CD4-positive, alpha-beta T cell treated with Interleukin-6 at 100 ng/mL for 8 hours (primary cell): ENCODE data around the gene CPNE7.
A peak's percentile ranks its signal among the peaks of the same experiment; 100 is the strongest.
"Not testable (repeated sequence)": the region's sequence is repeated elsewhere in the genome, so short reads cannot be mapped to it uniquely, and the experiment has no call there.

Experiments used
- DNase-seq: peaks from one replicate; pipeline ENCODE4 v3.0.0-alpha.2; 2020; ENCODE audit warnings: mixed read lengths, low spot score

CPNE7 gene

DNA sequence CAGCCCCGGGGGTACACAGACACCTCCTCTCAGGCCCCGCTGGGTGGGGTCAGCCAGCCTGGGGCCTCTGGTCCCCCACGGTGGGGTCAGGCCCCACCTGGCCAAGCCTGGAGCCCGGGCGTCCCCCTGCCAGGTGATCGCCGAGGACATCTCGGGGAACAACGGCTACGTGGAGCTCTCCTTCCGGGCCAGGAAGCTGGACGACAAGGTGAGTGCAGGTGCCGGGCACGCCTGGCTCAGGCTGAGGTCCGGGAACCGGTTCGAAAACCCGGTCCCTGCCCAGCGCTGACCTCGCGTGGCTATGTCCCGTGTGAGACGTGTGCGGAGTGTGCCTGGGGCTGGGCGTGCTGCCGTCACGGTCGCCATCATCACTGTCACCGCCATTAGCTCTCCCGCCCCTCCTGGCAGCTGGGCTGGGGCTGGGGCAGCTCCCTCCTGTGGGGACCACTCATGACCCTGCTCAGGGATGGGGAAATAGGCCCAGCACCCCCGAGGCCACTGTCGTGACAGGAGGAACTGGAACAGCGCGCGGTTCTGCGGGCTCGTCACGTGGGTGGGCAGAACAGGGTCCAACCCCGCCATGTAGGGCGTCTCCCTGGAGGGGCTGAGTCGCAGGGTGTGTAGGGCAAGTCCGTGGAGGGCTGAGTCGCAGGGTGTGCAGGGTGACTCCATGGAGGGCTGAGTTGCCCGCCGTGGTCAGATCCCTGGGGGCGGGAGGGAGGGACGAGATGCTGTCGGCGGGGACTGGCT is 8.5 kb downstream of the CPNE7 start:
- DNase-seq: no peak

DNA sequence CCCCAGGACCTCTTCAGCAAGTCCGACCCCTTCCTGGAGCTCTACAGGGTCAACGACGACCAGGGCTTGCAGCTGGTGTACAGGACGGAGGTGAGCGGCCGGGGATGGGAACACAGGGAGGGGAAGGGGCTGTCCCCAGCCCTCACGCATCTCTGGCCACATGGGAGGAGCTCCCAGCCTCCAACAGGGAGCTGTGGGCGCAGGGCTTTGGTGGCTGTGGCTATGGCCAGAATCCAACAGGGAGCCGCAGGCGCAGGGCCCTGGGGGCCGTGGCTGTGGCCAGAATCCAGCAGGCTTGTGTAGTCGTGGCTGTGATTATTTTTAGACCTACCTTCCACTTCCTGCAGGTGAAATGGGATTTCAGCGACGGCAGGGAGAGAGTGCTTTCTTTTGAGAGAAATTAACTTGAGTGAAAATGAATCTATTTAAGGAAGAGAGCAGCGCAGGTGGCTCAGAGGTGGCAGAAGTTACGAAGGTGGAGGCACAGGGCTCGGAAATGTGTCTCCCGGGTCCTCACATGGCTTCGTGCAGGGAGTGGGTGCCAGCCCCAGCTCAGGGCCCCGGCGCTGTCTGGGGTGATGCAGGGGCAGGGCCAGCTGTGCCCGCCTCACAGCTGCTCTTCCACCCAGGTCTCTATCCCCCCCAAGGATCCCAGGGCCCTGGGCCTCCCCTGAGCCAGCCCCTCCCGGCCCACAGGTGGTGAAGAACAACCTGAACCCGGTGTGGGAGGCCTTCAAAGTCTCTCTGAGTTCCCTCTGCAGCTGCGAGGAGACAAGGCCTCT is 9.4 kb downstream of the CPNE7 start:
- no peak for DNase-seq

DNA sequence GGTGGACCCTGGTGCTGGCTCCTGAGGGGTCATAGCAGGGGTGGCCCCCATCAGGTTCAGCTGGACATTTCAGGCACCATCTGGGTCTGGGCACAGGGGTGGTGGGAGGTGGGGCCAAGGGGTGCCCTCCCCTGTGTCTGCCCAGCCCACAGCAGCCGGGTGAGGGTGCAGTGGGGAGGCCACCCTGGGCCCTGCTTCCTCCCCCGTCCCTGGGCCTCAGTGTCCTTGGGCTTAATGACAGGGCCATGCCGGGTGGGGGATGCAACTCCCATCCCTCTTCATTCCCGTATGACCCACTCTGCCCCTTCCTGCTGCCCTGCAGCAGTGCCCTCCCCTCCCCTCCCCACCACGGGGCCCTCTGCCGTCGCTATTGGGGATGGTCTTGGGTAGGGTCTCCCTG is 10.7 kb downstream of the CPNE7 start:
- DNase-seq: no peak

DNA sequence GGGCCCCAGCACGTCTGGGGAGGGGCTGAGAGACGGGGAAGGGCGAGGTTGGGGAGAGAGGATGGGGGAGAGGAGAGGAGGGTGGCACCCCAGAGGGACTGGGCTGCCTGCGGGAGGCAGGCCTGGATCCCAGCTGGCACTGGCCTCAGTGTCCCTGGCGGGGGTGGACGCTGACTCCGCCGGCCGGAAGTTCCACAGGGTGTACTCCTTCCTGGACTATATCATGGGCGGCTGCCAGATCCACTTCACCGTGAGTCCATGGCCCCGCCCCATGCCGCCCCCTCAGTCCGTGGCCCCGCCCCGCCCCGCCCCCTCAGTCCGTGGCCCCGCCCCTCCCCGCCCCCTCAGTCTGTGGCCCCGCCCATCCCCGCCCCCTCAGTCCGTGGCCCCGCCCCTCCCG is 11.3 kb downstream of the CPNE7 start:
- no peak for DNase-seq

DNA sequence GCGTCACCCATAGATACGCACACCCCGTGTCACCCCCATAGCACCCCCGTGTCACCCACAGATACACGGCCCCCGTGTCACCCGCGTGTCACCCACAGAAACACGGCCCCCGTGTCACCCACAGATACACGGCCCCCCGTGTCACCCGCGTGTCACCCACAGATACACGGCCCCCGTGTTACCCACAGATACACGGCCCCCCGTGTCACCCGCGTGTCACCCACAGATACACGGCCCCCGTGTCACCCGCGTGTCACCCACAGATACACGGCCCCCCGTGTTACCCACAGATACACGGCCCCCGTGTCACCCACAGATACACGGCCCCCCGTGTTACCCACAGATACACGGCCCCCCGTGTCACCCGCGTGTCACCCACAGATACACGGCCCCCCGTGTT is 12.1 kb downstream of the CPNE7 start:
- DNase-seq: not testable (repeated sequence)

DNA sequence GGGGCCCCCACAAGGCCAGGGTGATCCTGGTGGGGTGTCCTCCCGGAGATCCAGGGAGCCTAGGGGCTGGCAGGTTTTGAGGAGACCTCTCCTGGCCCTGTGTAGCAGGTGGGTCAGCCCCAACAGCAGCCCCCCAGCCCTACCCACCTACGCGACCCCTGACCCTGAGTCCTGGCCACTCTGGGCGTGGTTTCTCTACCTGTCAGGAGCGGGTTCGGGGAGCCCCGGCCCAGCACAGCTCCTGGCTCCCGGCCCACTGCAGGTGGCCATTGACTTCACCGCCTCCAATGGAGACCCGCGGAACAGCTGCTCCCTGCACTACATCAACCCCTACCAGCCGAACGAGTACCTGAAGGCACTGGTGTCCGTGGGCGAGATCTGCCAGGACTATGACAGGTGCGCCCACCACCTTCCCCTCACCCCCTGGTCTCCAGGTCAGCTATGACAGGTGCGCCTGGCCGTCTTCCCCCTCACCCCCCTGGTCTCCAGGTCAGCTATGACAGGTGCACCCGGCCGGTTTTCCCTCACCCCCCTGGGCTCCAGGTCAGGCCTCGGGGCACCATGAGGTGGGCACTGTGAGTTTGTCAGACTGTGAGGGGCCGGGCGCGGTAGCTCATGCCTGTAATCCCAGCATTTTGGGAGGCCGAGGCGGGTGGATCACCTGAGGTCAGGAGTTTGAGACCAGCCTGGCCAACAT is 13.0 kb downstream of the CPNE7 start:
- no peak for DNase-seq

DNA sequence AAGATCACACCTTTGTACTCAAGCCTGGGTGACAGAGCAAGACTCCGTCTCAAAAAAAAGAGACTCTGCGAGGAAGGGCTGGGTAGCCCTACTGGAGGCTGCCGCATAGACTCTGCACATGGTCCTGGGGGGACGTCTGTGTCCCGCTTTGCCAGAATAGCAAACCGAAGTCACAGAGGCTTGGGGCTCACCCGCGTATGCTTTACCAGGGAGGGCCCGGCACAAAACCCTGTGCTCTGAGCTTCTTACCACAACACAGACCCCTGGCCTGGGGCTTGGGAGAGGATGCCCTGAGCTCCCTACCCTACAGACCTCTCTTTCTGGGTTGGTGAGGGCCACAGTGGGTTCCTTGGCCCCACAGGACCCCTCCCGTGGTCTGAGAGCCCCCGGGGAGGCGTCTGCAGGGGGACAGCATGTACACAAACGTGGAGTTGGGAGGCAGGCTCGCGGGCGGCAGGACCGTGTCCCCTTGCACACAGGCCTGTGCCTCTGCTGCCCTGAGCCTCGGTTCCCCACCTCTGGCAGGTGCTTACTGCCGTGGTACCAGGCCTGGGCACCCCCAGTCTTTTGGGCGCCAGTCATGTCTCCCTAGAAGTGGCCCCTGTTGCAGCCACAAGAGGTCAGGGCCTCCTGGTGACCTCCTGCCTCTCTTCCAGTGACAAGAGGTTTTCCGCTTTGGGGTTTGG is 13.8 kb downstream of the CPNE7 start:
- no peak for DNase-seq

DNA sequence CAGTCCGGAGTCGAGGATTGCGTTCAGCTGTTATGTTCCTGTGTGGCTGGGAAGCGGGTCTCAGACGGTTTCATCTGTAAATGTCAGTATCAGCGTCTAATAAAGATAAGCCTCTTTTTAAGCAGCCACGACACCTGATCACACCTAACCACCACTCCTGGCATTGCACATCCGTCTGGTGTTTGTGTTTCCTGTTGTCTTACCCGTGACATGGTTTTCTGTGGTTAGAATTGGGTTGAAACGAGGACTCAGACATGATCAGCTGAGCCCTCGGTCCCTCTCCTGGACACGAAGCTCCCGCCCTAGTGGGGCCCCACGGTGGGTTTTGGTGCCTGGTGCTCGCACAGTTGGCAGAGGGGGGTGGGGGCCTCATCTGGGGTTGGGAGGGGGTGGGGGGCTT is 18.3 kb downstream of the CPNE7 start:
- DNase-seq: peak; percentile 64

DNA sequence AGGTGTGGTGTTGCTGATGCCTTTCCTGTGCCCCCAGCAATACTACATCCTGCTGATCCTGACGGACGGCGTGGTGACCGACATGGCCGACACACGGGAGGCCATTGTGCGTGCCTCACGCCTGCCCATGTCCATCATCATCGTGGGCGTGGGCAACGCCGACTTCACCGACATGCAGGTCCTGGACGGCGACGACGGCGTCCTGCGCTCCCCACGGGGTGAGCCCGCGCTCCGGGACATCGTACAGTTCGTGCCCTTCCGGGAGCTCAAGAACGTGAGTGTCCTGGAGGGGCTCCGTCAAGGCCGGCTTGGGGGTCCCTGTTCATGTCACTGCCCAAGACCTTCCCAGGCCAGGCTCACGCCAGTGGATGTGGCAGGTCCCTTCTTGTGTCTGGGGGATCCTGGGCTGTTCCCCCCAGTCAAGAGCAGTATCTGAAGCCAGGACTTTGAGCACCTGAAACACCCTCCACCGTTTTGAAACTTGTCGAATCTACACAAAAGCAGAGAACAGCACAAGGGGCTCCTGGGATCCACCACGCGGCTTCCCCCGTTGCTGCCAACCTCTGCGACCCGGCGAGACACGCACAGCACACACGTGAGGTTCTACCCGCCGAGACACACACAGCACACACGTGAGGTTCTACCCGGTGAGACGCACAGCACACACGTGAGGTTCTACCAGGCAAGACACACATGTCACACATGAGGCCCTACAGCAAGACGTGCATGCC is 19.9 kb downstream of the CPNE7 start:
- DNase-seq: no peak

DNA sequence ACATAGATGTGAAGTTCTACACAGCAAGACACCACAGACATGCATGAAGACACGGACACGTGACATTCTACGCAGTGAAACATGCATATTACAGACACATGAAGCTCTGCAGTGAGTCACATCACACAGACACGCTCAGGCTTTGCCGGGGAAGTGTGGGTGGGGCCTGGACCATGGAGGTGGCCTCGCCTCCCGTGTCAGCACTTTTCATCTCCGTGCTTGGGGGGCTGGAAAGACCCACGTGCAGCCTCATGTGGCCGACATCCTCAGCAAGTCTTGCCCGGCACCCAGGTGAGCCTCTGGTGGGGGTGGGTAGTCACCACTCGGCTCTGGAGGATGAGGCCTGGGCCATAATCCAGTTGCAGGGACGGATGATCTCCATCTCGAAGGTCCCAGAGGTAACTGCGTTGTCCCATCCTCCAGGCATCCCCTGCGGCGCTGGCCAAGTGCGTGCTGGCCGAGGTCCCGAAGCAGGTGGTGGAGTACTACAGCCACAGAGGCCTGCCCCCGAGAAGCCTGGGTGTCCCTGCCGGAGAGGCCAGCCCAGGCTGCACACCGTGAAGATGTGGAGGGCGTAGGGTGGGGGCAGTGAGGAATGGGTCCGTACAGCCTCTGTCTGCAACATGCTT is 20.6 kb downstream of the CPNE7 start:
- no peak for DNase-seq

DNA sequence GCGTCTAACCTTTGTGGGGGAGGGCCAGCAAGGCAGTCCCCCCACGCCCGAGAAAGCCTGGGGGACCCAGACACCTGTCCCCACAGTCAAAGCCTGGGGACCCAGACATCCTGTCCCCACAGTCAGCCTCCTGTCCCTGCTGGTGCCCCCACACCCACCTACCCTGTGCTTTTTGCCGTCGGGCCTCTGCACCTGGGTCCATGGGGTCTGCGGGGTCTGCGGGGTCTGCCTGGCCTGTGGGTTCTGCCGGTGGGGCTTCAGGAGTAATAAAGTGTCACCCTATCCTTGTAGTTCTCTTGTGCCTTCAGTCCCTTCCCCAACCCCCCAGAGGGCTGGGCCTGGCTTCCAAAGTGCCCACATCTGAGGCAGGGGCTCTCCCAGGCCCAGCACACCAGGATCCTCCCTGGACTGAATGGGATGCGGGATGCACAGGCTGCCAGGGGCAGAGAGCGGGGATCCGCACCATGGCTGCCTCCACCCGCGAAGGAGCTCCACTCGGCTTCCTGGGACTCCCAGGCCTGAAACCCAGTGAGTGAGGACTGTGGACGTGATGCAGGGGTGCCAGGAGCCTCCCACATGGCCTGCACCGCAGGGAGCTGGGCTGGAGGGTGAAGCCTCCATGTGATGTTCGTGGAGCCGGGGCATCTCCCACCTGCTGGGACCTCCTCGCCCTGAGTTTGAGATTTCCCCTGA is 21.5 kb downstream of the CPNE7 start:
- no peak for DNase-seq

DNA sequence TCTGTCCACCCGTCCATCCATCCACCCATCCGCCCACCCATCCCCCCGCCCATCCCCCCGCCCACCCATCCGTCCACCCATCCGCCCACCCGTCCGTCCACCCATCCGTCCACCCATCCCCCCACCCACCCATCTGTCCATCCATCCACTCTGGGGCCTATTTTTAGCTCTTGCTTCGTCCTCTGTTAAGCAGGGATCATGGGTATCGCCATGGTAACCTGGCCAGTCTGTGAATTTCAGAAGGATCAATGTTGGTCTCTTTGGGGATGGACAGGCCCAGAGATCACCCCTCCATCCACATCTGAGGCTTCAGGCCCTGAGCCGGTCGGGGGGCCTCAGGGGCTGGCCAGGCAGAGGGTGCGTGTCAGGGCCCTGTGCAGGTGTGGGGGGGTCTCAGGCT is 22.6 kb downstream of the CPNE7 start:
- no peak for DNase-seq

DNA sequence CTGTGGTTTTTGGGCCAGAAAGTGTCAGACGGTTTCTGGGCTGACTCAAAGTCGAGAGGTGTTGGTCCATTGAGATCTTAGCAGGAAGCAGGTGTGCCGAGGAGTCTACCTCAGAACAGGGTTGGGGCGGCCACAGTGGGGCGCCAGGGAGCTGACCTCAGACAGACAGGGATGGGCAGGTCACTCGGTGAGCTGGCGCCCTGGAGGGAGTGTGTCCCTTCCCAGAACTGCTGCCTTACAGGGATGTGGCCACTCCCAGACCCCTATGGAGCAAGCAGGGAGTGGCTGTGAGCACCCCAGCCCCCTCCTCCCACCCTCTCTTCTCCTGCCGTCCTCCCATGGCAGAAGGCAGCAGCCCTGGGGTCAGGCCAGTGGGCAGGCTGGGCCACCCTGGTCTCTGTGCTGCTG is 23.9 kb downstream of the CPNE7 start:
- DNase-seq: no peak

DNA sequence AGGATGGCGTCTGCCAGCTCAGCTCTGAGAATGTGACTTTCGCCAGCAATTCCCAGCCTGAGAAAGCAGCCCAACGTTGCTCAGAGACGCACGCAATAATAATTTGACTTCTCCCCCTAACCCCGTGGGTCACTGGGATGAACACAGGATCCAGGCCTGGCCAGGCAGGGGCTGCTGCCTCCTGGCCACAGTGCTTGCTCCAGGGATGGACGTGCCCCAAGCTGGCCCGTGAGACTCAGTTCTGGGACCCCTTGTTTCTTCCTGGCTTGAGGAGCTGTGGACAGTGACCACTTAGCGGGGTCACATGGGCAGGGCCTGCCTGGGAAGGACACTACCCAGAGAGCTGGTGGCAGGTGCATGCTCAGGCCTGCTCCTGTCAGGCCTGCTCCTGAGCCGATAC is 24.3 kb downstream of the CPNE7 start:
- no peak for DNase-seq

DNA sequence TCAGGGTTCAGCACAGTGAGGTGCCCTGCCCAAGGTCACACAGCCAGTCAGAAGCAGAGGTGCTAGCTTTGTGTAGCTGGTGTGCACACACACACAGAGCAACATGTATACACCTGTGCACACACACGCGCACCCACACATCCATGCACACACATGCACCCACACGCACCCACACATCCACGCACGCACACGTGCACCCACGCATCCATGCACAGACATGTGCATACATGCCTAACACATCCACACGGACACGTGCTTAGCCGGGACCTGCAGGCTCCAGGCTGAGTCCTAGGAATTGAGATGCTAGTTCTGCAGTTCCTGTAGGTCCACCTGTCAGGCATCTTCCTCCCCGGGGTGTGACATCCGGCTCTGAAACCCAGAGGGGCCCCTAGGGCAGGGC is 24.9 kb downstream of the CPNE7 start:
- DNase-seq: no peak

DNA sequence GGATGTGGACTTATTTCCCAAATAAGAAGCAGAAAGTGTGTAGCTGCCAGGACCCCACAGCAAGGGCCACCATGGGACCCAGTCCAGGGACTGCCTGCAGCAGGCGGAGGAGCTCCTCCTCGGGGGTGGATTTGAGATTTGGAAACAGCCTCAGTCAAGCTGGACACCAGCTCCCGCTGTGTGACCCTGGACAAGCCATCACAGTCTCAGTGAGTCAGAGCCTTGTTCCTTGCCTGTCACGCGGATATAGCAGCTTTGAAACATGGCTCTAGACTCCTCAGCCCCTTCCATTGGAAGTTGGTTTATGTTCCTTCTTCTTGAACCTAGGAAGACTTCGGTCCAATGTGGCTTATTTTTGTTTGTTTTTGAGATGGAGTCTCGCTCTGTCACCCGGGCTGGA is 25.4 kb downstream of the CPNE7 start:
- DNase-seq: no peak

DNA sequence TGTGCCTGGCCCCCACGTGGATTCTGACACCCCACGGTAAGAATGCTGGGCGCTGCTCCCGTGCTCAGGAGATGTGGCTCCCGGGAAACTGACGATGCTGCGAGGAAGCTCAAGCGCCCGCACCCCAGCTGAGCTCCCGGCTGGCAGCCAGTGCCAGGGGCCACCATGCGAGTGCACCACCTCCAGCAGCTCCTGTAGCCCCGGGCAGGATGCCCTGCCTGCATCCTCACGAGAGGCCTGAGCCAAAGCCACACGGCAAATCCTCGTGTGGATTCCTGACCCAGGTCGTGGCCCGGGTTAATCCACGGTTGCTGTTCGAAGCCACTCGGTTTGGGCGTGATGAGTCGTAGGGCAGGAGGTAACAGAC is 26.3 kb downstream of the CPNE7 start:
- no peak for DNase-seq

DNA sequence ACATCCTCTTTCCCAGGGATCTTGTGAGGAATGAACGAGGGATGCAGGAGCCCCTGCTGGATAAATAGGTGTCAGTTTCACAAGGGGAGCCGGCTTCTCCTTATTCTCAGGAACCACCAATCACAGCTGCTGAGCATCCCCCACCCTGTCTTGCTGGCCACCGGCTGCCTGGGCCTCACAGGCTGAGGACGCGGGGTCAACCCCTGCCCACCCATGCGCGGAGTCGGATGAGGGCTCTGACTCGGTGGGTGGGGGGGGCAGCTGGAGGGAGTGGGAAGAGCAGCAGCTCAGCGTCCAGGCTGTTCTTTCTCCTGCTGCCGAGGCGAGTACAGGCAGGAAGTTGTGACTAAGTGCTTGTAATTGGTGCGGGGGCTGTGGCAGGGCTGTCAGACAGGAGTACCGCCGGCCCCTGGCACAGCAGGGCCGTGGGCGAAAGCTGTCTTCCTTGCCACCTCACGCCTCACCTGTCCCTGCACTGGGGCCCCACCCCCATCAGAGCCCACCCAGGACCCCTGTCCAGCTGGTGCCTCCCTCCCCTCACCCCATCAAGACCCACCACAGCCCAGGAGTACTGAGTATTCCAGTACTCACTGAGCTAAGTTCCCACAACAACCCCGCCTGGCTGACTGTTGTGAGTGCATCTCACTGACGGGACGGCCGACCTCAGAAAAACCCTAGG is 26.9 kb downstream of the CPNE7 start:
- DNase-seq: peak; percentile 50

DNA sequence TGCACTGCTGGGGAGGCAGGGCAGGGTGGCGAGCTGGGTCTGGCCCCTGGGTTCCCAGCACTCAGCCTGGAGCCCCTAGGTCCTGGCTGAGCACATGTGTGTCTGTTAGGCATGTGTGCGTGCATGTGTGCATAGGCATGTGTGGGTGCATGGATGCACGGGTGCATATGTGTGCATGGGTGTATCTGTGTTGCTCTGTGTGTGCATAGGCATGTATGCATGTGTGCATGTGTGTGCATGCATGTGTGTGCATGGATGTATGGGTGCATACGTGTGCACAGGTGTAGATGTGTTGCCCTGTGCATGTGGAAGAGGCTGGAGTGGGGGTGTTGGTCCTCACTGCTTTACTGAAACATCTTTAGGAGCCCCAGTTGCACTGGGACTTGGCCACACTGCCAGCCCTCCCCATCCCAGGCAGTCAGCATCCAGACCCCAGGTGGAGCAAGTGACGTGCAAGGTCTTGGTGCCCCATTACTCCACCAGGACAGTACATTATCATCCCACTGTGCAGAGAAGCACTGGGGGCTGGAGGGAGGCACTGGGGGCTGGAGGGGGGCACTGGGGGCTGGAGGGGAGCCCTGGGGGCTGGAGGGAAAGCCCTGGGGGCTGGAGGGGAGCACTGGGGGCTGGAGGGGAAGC is 27.5 kb downstream of the CPNE7 start:
- DNase-seq: no peak

DNA sequence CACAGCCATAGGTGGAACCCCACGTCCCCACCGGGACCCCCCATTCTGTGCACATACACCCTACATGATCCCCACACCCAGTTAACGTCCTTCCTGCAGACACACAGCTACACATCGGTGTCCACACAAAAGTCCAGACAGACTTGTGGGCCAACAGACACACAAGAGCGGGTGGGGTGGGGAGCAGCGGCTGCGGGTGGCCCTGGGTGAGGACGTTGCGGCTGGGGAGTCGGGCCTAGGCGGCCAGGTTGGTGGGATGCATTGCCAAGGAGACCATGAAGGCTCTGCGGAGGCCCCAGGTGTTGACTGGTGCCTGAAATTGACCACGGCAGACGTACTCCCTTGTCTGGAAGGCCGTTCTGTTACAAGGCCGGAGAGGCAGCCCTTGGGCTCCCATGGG is 29.2 kb downstream of the CPNE7 start:
- no peak for DNase-seq
